HepG2 (cell line): ENCODE measurements around the gene ZNF804B. TPM values are rescaled to one million over a fixed set of nuclear protein-coding genes. Genes with fewer than 3 reads are reported as not detected.

Source experiments
- ATAC-seq: fragments of 200-7000 bp; cut with Tn5 transposase; 3 replicates; pipeline ENCODE4 v1.9.1; 2020; ENCODE audit warnings: mild to moderate bottlenecking, moderate library complexity
- BruUV-seq: library from RNA; stranded (reverse); fragments of 400-500 nt; replicated peaks from 2 replicates; lab custom pipeline; 2021; lab: Mats Ljungman, UMichigan
- CTCF ChIA-PET: fragments of 300-600 bp; formaldehyde crosslinking; extraction: SDS; loops from one replicate; lab custom pipeline; 2021; ENCODE audit warnings: low total read pairs, inconsistent platforms, low intra/inter-chr PET ratio; lab: Yijun Ruan, JAX
- POLR2A ChIA-PET: fragments of 350-600 bp; sonication (Branson Sonifier 250); formaldehyde crosslinking; loops from one replicate; lab custom pipeline; 2020; ENCODE audit warnings: antibody characterized with exemption, inconsistent platforms; lab: Yijun Ruan, JAX
- DNase-seq: peaks from one replicate; pipeline ENCODE4 v3.0.0-alpha.2; 2015; ENCODE audit warnings: low spot score
- FAIRE-seq: peaks from 3 replicates; lab custom pipeline; 2011; peaks lifted over from hg19 to GRCh38; lab: Jason Lieb, UNC
- H2AFZ ChIP-seq: one replicate; pipeline ENCODE4 v1.6.1; 2011; ENCODE audit warnings: low read length, inconsistent platforms
- H3K27ac ChIP-seq: fragments of 300-600 bp; 3 replicates; pipeline ENCODE4 v1.8.0; 2011; ENCODE audit warnings: mixed run types, mild to moderate bottlenecking, mixed read lengths, low read length, inconsistent platforms; ENCODE audit not compliant: insufficient read depth; ENCODE audit errors: extremely low read length
- H3K27me3 ChIP-seq, 2 experiments: fragments of 200-600 bp in 1 of 2; 2 replicates in 1 of 2; 3 replicates in 1 of 2; pipeline versions ENCODE4 v1.6.0 to v1.8.0; 2011; ENCODE audit warnings: low read length in 2 of 2, mild to moderate bottlenecking in 2 of 2, moderate library complexity in 2 of 2, inconsistent platforms in 1 of 2; ENCODE audit not compliant: insufficient read depth in 2 of 2, control insufficient read depth in 1 of 2
- H3K36me3 ChIP-seq, 2 experiments: fragments of 200-600 bp in 1 of 2; replicated peaks in 1 of 2; 2 replicates in 1 of 2; 3 replicates in 1 of 2; pipeline versions ENCODE4 v1.5.1 to v1.8.0; 2011; ENCODE audit warnings: low read length in 2 of 2, inconsistent platforms in 1 of 2; ENCODE audit not compliant: insufficient read depth in 2 of 2, control insufficient read depth in 1 of 2
- H3K4me1 ChIP-seq: 2 replicates; pipeline ENCODE4 v1.5.1; 2012; ENCODE audit warnings: low read length, inconsistent platforms; ENCODE audit not compliant: insufficient read depth
- H3K4me2 ChIP-seq: 2 replicates; pipeline ENCODE4 v1.6.0; 2011; ENCODE audit warnings: low read depth, low read length, inconsistent platforms
- H3K4me3 ChIP-seq, 3 experiments: fragments of 200-600 bp in 1 of 3; sonication (generic), shearing (Covaris generic) in 1 of 3; replicated peaks in 1 of 3; 2 replicates each; pipeline ENCODE4 v1.5.1; 2011 to 2016; ENCODE audit warnings: low read length in 3 of 3, inconsistent platforms in 2 of 3, low read depth in 2 of 3, mild to moderate bottlenecking in 2 of 3, control low read depth in 1 of 3, mixed read lengths in 1 of 3; ENCODE audit not compliant: insufficient read depth in 1 of 3
- H3K79me2 ChIP-seq: one replicate; pipeline ENCODE4 v1.6.1; 2011; ENCODE audit warnings: low read length, inconsistent platforms; ENCODE audit not compliant: insufficient read depth
- H3K9ac ChIP-seq: 2 replicates; pipeline ENCODE4 v1.6.0; 2011; ENCODE audit warnings: mild to moderate bottlenecking, low read depth, low read length, inconsistent platforms; ENCODE audit not compliant: insufficient read depth
- H3K9me3 ChIP-seq: 2 replicates; pipeline ENCODE4 v1.5.1; 2012; ENCODE audit warnings: mild to moderate bottlenecking, low read length
- H4K20me1 ChIP-seq: 2 replicates; pipeline ENCODE4 v1.6.0; 2011; ENCODE audit warnings: inconsistent platforms, mild to moderate bottlenecking, low read length, moderate library complexity; ENCODE audit not compliant: insufficient read depth
- CHD2 ChIP-seq: IDR thresholded peaks from 2 replicates; pipeline ENCODE4 v1.6.1; 2011; ENCODE audit warnings: low read depth, low read length, improper control_type of control experiment
- FOXJ3 ChIP-seq: sonication (generic); formaldehyde crosslinking; IDR thresholded peaks from 2 replicates; pipeline ENCODE4 v1.4.0; 2020; ENCODE audit warnings: missing genetic modification reagents, mild to moderate bottlenecking, borderline replicate concordance
- GATAD2A ChIP-seq: IDR thresholded peaks from 2 replicates; pipeline ENCODE4 v1.6.1; 2016
- KIAA2018 ChIP-seq: sonication (generic); formaldehyde crosslinking; IDR thresholded peaks from 2 replicates; pipeline ENCODE4 v1.5.0; 2020; ENCODE audit warnings: mild to moderate bottlenecking, missing genetic modification reagents, borderline replicate concordance
- ZFP1 ChIP-seq: IDR thresholded peaks from 2 replicates; pipeline ENCODE4 v1.6.1; 2016
- ZNF251 ChIP-seq: sonication (generic); formaldehyde crosslinking; IDR thresholded peaks from 2 replicates; pipeline ENCODE4 v1.9.0; 2021; ENCODE audit warnings: mild to moderate bottlenecking, missing genetic modification reagents
- ZNF280D ChIP-seq: sonication (generic); formaldehyde crosslinking; IDR thresholded peaks from 2 replicates; pipeline ENCODE4 v1.5.1; 2020; ENCODE audit warnings: mild to moderate bottlenecking, missing genetic modification reagents
- ZNF510 ChIP-seq: sonication (generic); formaldehyde crosslinking; IDR thresholded peaks from 2 replicates; pipeline ENCODE4 v1.4.0; 2020; ENCODE audit warnings: low read depth, mild to moderate bottlenecking, missing genetic modification reagents
- ZNF619 ChIP-seq: sonication (generic); formaldehyde crosslinking; IDR thresholded peaks from 2 replicates; pipeline ENCODE4 v1.4.0; 2020; ENCODE audit warnings: mild to moderate bottlenecking, missing genetic modification reagents
- ZNF691 ChIP-seq: sonication (generic); formaldehyde crosslinking; IDR thresholded peaks from 2 replicates; pipeline ENCODE4 v1.4.0; 2020; ENCODE audit warnings: missing genetic modification reagents, low read depth, mild to moderate bottlenecking, borderline replicate concordance
- ZNF703 ChIP-seq: sonication (generic); formaldehyde crosslinking; IDR thresholded peaks from 2 replicates; pipeline ENCODE4 v1.5.1; 2020; ENCODE audit warnings: missing genetic modification reagents, mild to moderate bottlenecking, moderate library complexity, borderline replicate concordance
- ZNF713 ChIP-seq: sonication (generic); formaldehyde crosslinking; IDR thresholded peaks from 2 replicates; pipeline ENCODE4 v1.4.0; 2020; ENCODE audit warnings: mild to moderate bottlenecking, missing genetic modification reagents
- ZNF878 ChIP-seq: sonication (generic); formaldehyde crosslinking; IDR thresholded peaks from 2 replicates; pipeline ENCODE4 v1.8.1; 2023; ENCODE audit warnings: mild to moderate bottlenecking, missing genetic modification reagents, moderate library complexity
- WGBS: methylation state at CpG from one replicate; pipeline ENCODE4 v1.1.6; 2017; ENCODE audit warnings: low lambda C conversion rate; 5-methylcytosine and 5-hydroxymethylcytosine counted together
- in situ Hi-C: cut with HindIII; loops from 2 replicates; pipeline ENCODE4 v1.10.0; 2017; ENCODE audit warnings: low pct_unique_long_range_greater_than_20kb; ENCODE audit not compliant: extremely low pct_ligation_motif_present
- intact Hi-C: fragments of 100-400 bp; cut with micrococcal nuclease; formaldehyde crosslinking; loops from one replicate; pipeline ENCODE4 v1.10.0; 2022; ENCODE audit not compliant: unreplicated experiment
- polyA plus RNA-seq, 8 experiments: library from polyadenylated mRNA; depleted of rRNA in 3 of 8; stranded (reverse) in 7 of 8; unstranded in 1 of 8; fragments of >200 nt; fragmentation: Illumina TruSeq in 4 of 8; extraction: Trizol in 4 of 8; gene quantifications; 2 replicates each; pipeline versions ENCODE4 v1.2.1 to v1.2.3, GENCODE V29; 2011 to 2016; ENCODE audit warnings: low read depth in 4 of 8, missing spikeins in 1 of 8, mixed read lengths in 1 of 8; ENCODE audit not compliant: insufficient read depth in 1 of 8
- total RNA-seq, 5 experiments: library from RNA; depleted of rRNA; stranded (reverse); fragments of >200 nt; fragmentation: Illumina TruSeq; extraction: Trizol; gene quantifications; 2 replicates each; pipeline ENCODE4 v1.2.3, GENCODE V29; 2016; ENCODE audit warnings: low read depth in 1 of 5

The ZNF804B gene
- total and polyA plus RNA-seq, 2 of the 13 experiments (the other 11 are each of a cell fraction or from before 2014, with no cell fraction given), result not detected

GRCh38 chr7:88792361-88792760, 32.9 kb downstream of the ZNF804B start (continued):
- TF ChIP-seq ZNF510 (no peak), GATAD2A (CRISPR knock-in tag) (no peak), ZNF713 (CRISPR knock-in tag) (no peak), ZFP1 (CRISPR knock-in tag) (no peak), CHD2 (no peak), ZNF619 (CRISPR knock-in tag) (no peak), ZNF280D (no peak), FOXJ3 (CRISPR knock-in tag) (no peak)

GRCh38 chr7:88795553-88795952, 36.1 kb downstream of the ZNF804B start, which contains the start of gene TEX47:
Gene TEX47, minus strand, starts transcription at chr7:88795737. Its CDS starts 795 bp downstream, at chr7:88794942.
- H3K79me2 ChIP-seq, result no peaks in the 10 kb centered on the region
- CTCF ChIA-PET, result no interaction called here
- no peaks in the 10 kb centered on the region for H4K20me1 ChIP-seq
- no peaks in the 10 kb centered on the region for H3K9me3 ChIP-seq
- in situ Hi-C loops, result no loop called here
- no peaks in the 10 kb centered on the region for H3K36me3 ChIP-seq
- POLR2A ChIA-PET, result no interaction called here
- H3K27ac ChIP-seq, result no peak within 1 kb of the TSS
- no TSS peak for BruUV-seq
- intact Hi-C loops, result no loop called here
- no peak within 1 kb of the TSS for H3K9ac ChIP-seq
- H3K4me2 ChIP-seq, result no peak within 1 kb of the TSS
- no peaks in the 10 kb centered on the region for H3K27me3 ChIP-seq
- DNase-seq, result no peak
- 49% methylated on average over 7 of the region's 7 CpGs for WGBS
- H3K4me1 ChIP-seq, result no peaks in the 10 kb centered on the region
- no peak for FAIRE-seq
- H2AFZ ChIP-seq, result no peak within 1 kb of the TSS
- no peak within 1 kb of the TSS for H3K4me3 ChIP-seq
- no peak for ATAC-seq
- TF ChIP-seq KIAA2018 (no peak), ZNF878 (CRISPR knock-in tag) (no peak), ZNF691 (CRISPR knock-in tag) (no peak), ZNF703 (no peak), ZNF251 (CRISPR knock-in tag) (no peak)
